NCI-H187 (cell line): ENCODE data around the gene SPARC.

ENCODE experiments used
- DNase-seq, 2 experiments: peaks; one replicate each; lab custom pipeline; 2025; lab: John Stamatoyannopoulos, UW

The SPARC gene

GRCh38 chr5:151678713-151679112 is 8.0 kb downstream of the SPARC start:
- DNase-seq: no peak

DNA sequence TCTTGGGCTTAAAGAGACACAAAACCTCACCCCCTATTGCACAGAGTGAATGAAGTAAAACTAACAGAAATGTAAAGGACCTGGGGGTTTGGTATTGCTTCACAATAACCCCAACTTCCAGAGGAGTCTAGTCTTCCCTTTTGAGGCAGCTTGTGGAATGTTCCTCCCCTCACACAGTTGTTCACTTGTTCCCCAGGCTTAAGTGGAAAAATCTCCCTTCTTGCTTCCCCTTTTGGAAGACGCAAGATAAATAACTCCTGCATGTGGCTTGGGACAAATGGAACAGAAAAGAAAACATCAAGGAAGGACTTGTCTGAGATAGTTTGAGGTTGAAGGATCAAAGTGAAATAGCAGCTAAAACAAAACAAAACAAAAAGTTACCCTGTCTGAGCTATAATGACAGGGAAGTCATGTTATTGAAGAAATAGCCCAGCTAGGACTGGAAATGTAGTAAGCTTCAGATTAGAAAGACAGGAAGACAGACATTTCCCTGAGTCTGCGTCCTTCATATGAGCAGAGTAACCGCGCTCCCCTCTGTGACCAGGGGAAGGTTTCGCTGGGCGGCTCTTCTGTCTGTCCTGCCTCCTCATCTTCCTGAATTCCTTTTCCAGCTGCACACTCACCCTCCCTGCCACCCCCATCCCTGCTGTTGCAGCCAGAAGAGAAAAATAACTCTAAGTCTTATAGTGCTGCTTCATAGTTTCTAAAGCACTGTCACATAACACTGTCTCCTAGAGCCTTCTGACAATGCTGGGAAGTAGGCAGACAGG is 8.8 kb downstream of the SPARC start:
- no peak for DNase-seq

DNA sequence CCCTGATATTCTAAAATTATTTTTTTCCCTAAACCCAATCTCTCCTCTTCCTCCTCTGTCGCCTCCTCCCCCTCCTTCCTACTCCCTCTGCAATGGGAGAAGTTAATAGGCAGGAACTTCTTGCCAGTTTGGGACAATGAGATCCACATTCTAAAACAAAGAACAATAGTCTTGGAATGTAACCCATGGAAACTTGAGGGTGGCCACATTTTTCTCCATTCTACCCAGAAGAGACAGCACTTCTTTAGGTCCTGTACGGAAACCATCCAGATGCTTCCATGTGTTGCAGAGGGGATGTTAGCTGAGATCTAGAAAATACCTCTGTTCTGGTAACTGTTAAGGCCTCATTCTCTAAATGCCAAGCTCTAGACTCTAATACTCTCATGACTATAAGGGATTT is 10.0 kb downstream of the SPARC start:
- no peak for DNase-seq

DNA sequence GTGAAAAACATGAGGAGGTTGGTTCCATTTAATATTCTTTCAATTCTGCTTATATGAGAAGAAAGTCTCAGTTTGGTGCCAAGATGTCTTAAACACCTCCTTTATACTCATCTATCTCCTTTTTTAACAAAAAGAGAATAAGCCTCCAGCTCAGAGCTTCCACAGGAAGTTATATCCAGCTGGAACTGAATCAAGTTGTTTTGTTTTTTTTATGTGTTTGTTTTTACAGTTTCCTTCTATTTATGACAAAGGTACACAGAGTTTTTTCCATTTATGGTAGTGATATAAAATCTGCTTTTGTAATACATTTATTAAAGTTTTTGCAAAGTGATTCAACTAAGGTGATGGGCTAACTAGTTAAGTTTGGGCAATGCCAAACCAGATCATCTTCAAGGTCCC is 10.4 kb downstream of the SPARC start:
- no peak for DNase-seq

- DNase-seq: no peak
Observed at GRCh38 chr5:151675611-151676313, 11.0 kb downstream of the SPARC start.

- DNase-seq: no peak
Observed at GRCh38 chr5:151674626-151675610, 11.8 kb downstream of the SPARC start.

DNA sequence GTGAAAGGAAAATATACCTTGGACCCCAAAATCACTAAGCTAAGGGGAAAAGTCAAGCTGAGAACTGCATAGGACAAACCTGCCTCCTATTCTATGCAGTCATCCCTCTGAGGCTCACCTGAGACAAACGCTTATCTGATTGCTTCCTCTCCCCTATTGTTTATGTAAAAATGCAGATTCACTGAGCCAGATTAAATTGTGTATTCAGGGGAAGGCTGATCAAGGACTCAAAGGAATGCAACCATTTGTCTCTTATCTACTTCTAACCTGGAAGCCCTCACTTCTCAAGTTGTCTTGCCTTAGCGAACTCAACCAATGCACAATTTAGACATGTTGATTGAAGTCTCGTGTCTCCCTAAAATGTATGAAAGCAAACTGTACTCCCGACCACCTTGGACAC is 13.3 kb downstream of the SPARC start:
- DNase-seq: no peak

DNA sequence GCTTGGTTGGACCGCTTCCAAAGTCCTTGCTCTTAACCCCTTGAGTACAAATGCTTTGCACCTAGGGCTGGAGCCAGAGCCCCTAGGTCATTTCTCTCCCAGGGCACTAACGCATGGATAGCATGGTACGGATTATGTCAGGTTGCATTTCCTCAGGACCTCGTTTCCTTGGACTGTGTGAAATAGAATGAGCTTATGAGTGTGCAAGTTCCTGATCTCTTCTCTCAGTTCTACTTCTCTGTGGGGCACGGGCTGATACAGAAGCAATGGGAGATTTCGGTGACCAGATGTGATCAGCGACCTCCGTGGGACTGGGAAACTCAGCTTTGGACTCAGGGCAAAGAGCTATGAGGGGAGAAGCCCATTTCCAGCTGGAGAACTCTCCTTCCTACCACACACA is 14.2 kb downstream of the SPARC start:
- no peak for DNase-seq

DNA sequence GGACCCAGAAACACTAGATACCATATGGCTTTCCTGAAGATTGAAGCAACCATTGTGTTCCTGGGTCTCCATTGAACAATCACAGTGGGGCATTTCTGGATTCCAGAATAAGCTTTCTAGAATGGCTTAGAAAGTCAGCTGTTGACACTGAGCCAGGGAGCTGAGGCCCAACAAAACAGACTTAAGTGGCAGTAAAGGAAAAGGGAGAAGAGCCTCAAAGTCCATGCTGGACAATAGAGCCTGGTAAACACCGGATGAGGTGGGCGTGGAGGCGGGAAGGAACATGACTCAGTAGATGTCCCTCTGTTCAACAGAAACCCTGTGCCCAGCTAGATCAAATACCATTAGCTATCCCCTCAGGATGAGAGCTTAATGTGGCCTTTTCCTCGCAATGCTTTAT is 14.8 kb downstream of the SPARC start:
- no peak for DNase-seq

GRCh38 chr5:151670953-151671636 is 15.6 kb downstream of the SPARC start:
- no peak for DNase-seq

- DNase-seq: no peak
Observed at GRCh38 chr5:151670083-151670686, 16.5 kb downstream of the SPARC start.

DNA sequence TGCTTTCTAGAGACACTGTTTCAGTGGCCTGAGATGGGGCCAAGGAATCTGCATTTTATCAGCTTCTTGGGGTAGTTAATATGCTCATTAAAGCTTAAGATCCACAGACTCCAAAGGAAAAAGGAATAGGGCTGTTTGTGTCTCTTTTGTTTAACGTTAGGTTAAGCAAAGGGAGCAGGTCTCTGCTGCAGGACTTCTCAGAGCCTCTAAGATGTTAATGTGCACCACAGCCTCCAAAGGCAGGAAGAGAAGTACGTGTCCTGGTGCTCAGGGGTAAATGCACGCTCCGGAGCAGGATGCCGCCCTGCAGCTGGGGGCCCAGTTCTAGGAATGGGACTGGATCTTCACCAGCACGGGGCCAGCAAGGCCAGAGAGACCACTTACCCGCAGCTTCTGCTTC is 19.6 kb downstream of the SPARC start:
- no peak for DNase-seq

DNA sequence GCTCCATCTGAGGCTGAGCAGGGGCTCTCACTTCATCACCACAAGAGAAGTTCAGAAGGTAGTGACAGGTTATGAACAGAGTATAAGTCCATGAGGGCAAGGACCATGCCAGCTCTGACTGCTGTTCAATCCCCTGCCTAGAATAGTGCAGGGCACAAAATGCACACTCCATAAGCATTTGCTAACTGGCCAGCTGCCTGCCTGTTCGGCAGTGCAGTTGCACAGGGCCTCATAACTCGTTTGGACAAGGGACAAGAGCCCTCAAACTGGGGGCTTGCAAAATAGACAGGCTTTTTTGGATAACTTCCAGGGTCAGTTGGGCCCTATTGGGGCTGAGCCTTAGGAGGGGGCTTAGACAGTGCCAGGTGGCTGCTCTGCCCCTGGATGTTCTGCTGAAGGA is 21.1 kb downstream of the SPARC start:
- DNase-seq: no peak

GRCh38 chr5:151664694-151665585 is 21.8 kb downstream of the SPARC start:
- no peak for DNase-seq

- DNase-seq: no peak
Observed at GRCh38 chr5:151663617-151664293, 23.0 kb downstream of the SPARC start.

GRCh38 chr5:151662805-151663204 is 23.9 kb downstream of the SPARC start:
- no peak for DNase-seq

DNA sequence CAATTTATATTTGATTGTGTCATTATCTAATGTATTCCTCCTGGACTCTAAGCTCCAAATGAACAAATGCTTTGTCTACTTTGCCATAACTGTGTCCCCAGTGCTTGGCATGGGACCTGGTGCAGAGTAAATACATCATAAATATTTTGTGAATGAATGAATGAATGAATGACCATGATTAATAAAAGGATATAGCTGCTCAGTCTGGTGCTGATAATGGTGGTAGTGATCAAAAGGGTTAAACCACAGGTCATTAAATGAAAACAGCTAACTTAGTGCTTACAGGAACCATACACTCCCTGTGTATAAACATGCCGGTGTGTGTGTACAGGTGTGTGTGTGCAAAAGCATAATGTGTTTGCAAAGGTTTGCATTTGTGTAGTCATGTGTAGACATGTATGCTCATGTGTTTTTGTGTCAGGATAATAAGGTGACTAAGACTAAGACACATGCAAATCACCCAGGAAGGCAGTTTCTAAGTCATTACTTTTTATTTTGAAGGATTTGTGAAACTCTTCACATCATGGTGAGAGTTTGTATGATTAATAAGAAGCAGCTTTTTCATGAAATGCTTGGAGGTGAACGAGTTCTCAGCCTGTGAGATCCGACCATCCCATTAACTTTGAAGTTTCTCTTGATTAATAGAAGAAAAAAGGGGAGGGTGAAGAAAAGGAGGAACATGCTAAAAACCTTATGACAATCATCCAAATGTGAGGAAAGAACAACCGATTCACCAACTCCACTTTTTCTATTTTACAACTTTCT is 24.6 kb downstream of the SPARC start:
- DNase-seq: no peak

GRCh38 chr5:151660616-151661495 is 25.9 kb downstream of the SPARC start:
- no peak for DNase-seq
